Neural cell (in vitro differentiated cells): Measurements from ENCODE around the gene OLFM1. TPM values are rescaled to one million over a fixed set of nuclear protein-coding genes. Genes with fewer than 3 reads are reported as not detected.
"Not testable (repeated sequence)": the region's sequence is repeated elsewhere in the genome, so short reads cannot be mapped to it uniquely, and the experiment has no call there.

Experiments used
- H2AFZ ChIP-seq: fragments of 200-600, 300-800 bp; sonication (generic), shearing (Covaris generic); 2 replicates; pipeline ENCODE4 v1.6.0; 2014; ENCODE audit warnings: low read depth, mild to moderate bottlenecking, antibody characterized with exemption, low read length, moderate library complexity
- H3F3A ChIP-seq: fragments of 200-600 bp; shearing (Covaris generic); 2 replicates; pipeline ENCODE4 v1.6.1; 2016; ENCODE audit warnings: mild to moderate bottlenecking, moderate library complexity, mixed read lengths, antibody characterized with exemption, low read length; ENCODE audit not compliant: insufficient read depth, poor library complexity, severe bottlenecking
- H3K27ac ChIP-seq: fragments of 200-600, 300-800 bp; sonication (generic), shearing (Covaris generic); 2 replicates; pipeline ENCODE4 v1.5.1; 2014; ENCODE audit warnings: mild to moderate bottlenecking, low read length, moderate library complexity
- H3K27me3 ChIP-seq: fragments of 300-800, 200-600 bp; sonication (generic), shearing (Covaris generic); 2 replicates; pipeline ENCODE4 v1.6.0; 2014; ENCODE audit warnings: mild to moderate bottlenecking, low read depth, low read length, moderate library complexity; ENCODE audit not compliant: insufficient read depth
- H3K36me3 ChIP-seq: fragments of 300-800, 200-600 bp; sonication (generic), shearing (Covaris generic); 2 replicates; pipeline ENCODE4 v1.5.1; 2014; ENCODE audit warnings: mild to moderate bottlenecking, antibody characterized with exemption, low read length, moderate library complexity; ENCODE audit not compliant: insufficient read depth
- H3K4me2 ChIP-seq: fragments of 300-800, 200-600 bp; sonication (generic), shearing (Covaris generic); 2 replicates; pipeline ENCODE4 v1.6.0; 2014; ENCODE audit warnings: mild to moderate bottlenecking, low read length
- H3K4me3 ChIP-seq: fragments of 300-800, 200-600 bp; sonication (generic), shearing (Covaris generic); 2 replicates; pipeline ENCODE4 v1.5.1; 2014; ENCODE audit warnings: mild to moderate bottlenecking, low read length, moderate library complexity
- H3K79me2 ChIP-seq: fragments of 200-600 bp; shearing (Covaris generic); replicated peaks from 2 replicates; pipeline ENCODE4 v1.6.0; 2014; ENCODE audit warnings: mild to moderate bottlenecking, low read length, moderate library complexity; ENCODE audit not compliant: insufficient read depth
- H3K9ac ChIP-seq: fragments of 300-800, 200-600 bp; sonication (generic), shearing (Covaris generic); 2 replicates; pipeline ENCODE4 v1.6.1; 2016; ENCODE audit warnings: mild to moderate bottlenecking, low read length, mixed read lengths
- H3K9me2 ChIP-seq: fragments of 200-600 bp; shearing (Covaris generic); 2 replicates; pipeline ENCODE4 v1.6.1; 2016; ENCODE audit warnings: mild to moderate bottlenecking, low read length, mixed read lengths; ENCODE audit not compliant: insufficient read depth
- H3K9me3 ChIP-seq: fragments of 200-600, 300-800 bp; sonication (generic), shearing (Covaris generic); 2 replicates; pipeline ENCODE4 v1.6.1; 2016; ENCODE audit warnings: mild to moderate bottlenecking, mixed run types, low read length, moderate library complexity, mixed read lengths
- H4K20me1 ChIP-seq: fragments of 200-600 bp; shearing (Covaris generic); 2 replicates; pipeline ENCODE4 v1.6.1; 2016; ENCODE audit warnings: mild to moderate bottlenecking, mixed run types; ENCODE audit not compliant: insufficient read depth
- EP300 ChIP-seq: fragments of 450-650 bp; conservative IDR thresholded peaks from 2 replicates; pipeline ENCODE4 v1.6.1; 2014; ENCODE audit warnings: antibody characterized with exemption, mild to moderate bottlenecking, moderate library complexity; ENCODE audit not compliant: poor library complexity, severe bottlenecking
- EZH2 ChIP-seq: fragments of 200-600, 300-800 bp; shearing (Covaris generic), sonication (generic); IDR thresholded peaks from 2 replicates; pipeline ENCODE4 v1.6.1; 2014; ENCODE audit warnings: antibody characterized with exemption, low read length, borderline replicate concordance, mild to moderate bottlenecking; ENCODE audit not compliant: insufficient read depth, poor library complexity, severe bottlenecking
- MXI1 ChIP-seq: fragments of 450-650 bp; conservative IDR thresholded peaks from 2 replicates; pipeline ENCODE4 v1.6.1; 2014; ENCODE audit warnings: antibody characterized with exemption, mild to moderate bottlenecking; ENCODE audit not compliant: poor library complexity, severe bottlenecking
- POLR2AphosphoS5 ChIP-seq: IDR thresholded peaks from 2 replicates; pipeline ENCODE4 v1.6.1; 2012
- RAD21 ChIP-seq: fragments of 450-650 bp; conservative IDR thresholded peaks from 2 replicates; pipeline ENCODE4 v1.6.1; 2014; ENCODE audit warnings: antibody characterized with exemption, mild to moderate bottlenecking, moderate library complexity
- SMC3 ChIP-seq: fragments of 450-650 bp; conservative IDR thresholded peaks from 2 replicates; pipeline ENCODE4 v1.6.1; 2014; ENCODE audit warnings: antibody characterized with exemption, mild to moderate bottlenecking, moderate library complexity; ENCODE audit not compliant: poor library complexity
- TAF1 ChIP-seq: IDR thresholded peaks from 2 replicates; pipeline ENCODE4 v1.6.1; 2012; ENCODE audit warnings: low read depth
- polyA plus RNA-seq: library from polyadenylated mRNA; depleted of rRNA; stranded (reverse); fragments of >200 nt; gene quantifications from 2 replicates; pipeline ENCODE4 v1.2.3, GENCODE V29; 2014
- TF ChIP-seq, protein P1 (sequence below): IDR thresholded peaks from 2 replicates; pipeline ENCODE4 v1.6.1; 2012; ENCODE audit warnings: borderline replicate concordance
- TF ChIP-seq, protein P2 (sequence below): fragments of 450-650 bp; IDR thresholded peaks from 2 replicates; pipeline ENCODE4 v1.5.1; 2014; ENCODE audit warnings: antibody characterized with exemption, mild to moderate bottlenecking, moderate library complexity; ENCODE audit not compliant: poor library complexity, severe bottlenecking

OLFM1 gene
- polyA plus RNA-seq, 1 donor from 2014 or later: 102 TPM

DNA sequence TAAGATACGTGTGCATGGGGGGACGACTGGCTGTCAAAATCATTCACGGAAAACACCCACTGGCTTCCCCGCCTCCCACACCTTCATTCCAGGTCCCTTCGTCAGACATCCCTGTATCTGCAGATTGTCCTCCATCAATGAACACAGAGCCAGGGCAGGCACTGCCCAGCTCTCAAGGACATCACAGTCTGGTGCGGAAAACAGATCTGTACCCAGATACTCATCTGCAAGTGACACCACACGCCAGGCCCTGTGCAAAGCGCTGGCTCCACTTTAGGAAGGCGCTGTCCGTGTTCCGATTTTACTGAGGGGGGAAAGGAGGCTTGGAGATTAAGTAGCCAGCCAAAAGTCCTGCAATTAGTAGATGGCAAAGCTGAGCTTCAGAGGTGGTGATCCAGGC, 72.3 kb downstream of the OLFM1 start:
- Histone ChIP-seq H4K20me1 (no peaks in the 10 kb centered on the region), H2AFZ (no peak overlapping the region), H3K79me2 (no peaks in the 10 kb centered on the region), H3K9me3 (no peaks in the 10 kb centered on the region), H3K36me3 (no peaks in the 10 kb centered on the region), H3K4me3 (no peak overlapping the region), H3K27me3 (peaks cover 8% of the 10 kb centered on the region), H3K9ac (no peak overlapping the region), H3K4me2 (no peak overlapping the region), H3K9me2 (no peaks in the 10 kb centered on the region), H3F3A (no peaks in the 10 kb centered on the region), H3K27ac (no peak overlapping the region)
- no peak for TF ChIP-seq MXI1
- TF ChIP-seq, protein P1, sequence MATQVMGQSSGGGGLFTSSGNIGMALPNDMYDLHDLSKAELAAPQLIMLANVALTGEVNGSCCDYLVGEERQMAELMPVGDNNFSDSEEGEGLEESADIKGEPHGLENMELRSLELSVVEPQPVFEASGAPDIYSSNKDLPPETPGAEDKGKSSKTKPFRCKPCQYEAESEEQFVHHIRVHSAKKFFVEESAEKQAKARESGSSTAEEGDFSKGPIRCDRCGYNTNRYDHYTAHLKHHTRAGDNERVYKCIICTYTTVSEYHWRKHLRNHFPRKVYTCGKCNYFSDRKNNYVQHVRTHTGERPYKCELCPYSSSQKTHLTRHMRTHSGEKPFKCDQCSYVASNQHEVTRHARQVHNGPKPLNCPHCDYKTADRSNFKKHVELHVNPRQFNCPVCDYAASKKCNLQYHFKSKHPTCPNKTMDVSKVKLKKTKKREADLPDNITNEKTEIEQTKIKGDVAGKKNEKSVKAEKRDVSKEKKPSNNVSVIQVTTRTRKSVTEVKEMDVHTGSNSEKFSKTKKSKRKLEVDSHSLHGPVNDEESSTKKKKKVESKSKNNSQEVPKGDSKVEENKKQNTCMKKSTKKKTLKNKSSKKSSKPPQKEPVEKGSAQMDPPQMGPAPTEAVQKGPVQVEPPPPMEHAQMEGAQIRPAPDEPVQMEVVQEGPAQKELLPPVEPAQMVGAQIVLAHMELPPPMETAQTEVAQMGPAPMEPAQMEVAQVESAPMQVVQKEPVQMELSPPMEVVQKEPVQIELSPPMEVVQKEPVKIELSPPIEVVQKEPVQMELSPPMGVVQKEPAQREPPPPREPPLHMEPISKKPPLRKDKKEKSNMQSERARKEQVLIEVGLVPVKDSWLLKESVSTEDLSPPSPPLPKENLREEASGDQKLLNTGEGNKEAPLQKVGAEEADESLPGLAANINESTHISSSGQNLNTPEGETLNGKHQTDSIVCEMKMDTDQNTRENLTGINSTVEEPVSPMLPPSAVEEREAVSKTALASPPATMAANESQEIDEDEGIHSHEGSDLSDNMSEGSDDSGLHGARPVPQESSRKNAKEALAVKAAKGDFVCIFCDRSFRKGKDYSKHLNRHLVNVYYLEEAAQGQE: no peak

DNA sequence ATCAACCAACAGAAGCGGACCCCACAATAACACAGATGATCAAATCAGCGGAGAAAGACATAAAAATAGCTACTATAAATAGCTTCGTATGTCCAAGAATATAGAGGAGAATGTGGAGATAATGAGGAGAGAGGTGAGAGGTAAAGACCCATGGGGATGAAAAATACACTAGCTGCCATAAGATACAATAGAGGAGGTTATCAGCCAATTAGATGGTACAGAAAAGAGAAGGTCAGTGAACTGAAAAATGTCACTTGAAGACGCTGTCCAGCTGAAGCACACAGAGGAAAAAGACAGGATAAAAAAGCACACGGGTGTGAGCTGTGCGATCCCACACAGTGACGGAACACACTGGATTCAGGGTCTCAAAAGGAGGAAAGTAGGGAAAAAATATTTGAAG, 73.4 kb downstream of the OLFM1 start:
- H3K9me3 ChIP-seq: no peaks in the 10 kb centered on the region
- H3K27me3 ChIP-seq: peaks cover 8% of the 10 kb centered on the region
- H3K79me2 ChIP-seq: no peaks in the 10 kb centered on the region
- TF ChIP-seq SMC3 (no peak), POLR2AphosphoS5 (no peak), EP300 (no peak), MXI1 (no peak), EZH2 (no peak), TAF1 (no peak), RAD21 (no peak)
- TF ChIP-seq, protein P2, sequence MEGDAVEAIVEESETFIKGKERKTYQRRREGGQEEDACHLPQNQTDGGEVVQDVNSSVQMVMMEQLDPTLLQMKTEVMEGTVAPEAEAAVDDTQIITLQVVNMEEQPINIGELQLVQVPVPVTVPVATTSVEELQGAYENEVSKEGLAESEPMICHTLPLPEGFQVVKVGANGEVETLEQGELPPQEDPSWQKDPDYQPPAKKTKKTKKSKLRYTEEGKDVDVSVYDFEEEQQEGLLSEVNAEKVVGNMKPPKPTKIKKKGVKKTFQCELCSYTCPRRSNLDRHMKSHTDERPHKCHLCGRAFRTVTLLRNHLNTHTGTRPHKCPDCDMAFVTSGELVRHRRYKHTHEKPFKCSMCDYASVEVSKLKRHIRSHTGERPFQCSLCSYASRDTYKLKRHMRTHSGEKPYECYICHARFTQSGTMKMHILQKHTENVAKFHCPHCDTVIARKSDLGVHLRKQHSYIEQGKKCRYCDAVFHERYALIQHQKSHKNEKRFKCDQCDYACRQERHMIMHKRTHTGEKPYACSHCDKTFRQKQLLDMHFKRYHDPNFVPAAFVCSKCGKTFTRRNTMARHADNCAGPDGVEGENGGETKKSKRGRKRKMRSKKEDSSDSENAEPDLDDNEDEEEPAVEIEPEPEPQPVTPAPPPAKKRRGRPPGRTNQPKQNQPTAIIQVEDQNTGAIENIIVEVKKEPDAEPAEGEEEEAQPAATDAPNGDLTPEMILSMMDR: no peak
- TF ChIP-seq, protein P1: no peak
- H3K9me2 ChIP-seq: no peaks in the 10 kb centered on the region
- no peaks in the 10 kb centered on the region for H3F3A ChIP-seq
- no peak overlapping the region for H3K9ac ChIP-seq
- no peaks in the 10 kb centered on the region for H3K36me3 ChIP-seq
- H4K20me1 ChIP-seq: no peaks in the 10 kb centered on the region
- peak overlapping the region; percentile 28 for H3K27ac ChIP-seq
- no peak overlapping the region for H3K4me2 ChIP-seq
- no peak overlapping the region for H2AFZ ChIP-seq
- H3K4me3 ChIP-seq: no peak overlapping the region

DNA sequence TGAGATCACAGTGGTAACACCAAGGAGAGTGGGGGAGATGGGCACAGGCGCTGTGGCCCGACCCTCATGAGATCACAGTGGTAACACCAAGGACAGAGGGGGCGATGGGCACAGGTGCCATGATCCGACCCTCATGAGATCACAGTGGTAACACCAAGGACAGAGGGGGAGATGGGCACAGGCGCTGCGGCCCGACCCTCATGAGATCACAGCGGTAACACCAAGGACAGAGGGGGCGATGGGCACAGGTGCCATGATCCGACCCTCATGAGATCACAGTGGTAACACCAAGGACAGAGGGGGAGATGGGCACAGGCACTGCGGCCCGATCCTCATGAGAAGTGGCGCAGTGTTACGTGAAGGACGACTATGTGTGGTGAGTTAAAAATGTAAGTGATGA, 75.1 kb downstream of the OLFM1 start:
- H3K79me2 ChIP-seq, H3F3A ChIP-seq, H3K9ac ChIP-seq, H3K36me3 ChIP-seq, H3K9me2 ChIP-seq, H3K27me3 ChIP-seq, H3K27ac ChIP-seq, H3K4me2 ChIP-seq, H2AFZ ChIP-seq, H3K4me3 ChIP-seq, H4K20me1 ChIP-seq, H3K9me3 ChIP-seq: not testable (repeated sequence)
